NCI-H146 treated with DMSO at 0.1 percent for 48 hours (cell line): ENCODE measurements around the gene RASEF.

Experiments used
- DNase-seq: peaks from one replicate; lab custom pipeline; 2025; ENCODE audit not compliant: unreplicated experiment; lab: John Stamatoyannopoulos, UW

Gene RASEF

GRCh38 chr9:83013867-83014605, 48.9 kb downstream of the RASEF start:
- DNase-seq: no peak

GRCh38 chr9:83012922-83013838, 49.8 kb downstream of the RASEF start:
- no peak for DNase-seq

GRCh38 chr9:83012168-83012921, 50.6 kb downstream of the RASEF start:
- no peak for DNase-seq

- DNase-seq: no peak
Measured at GRCh38 chr9:83011611-83012010, 51.3 kb downstream of the RASEF start.

GRCh38 chr9:83007521-83008300, 55.2 kb downstream of the RASEF start:
- DNase-seq: no peak

GRCh38 chr9:83006378-83006777, 56.6 kb downstream of the RASEF start:
- DNase-seq: no peak

- no peak for DNase-seq
Measured at GRCh38 chr9:83005963-83006362, 57.0 kb downstream of the RASEF start.

- no peak for DNase-seq
Measured at GRCh38 chr9:83005361-83005760, 57.6 kb downstream of the RASEF start.

GRCh38 chr9:83002329-83002728, 60.6 kb downstream of the RASEF start:
- DNase-seq: no peak

GRCh38 chr9:83000765-83001164, 62.2 kb downstream of the RASEF start:
- DNase-seq: no peak

GRCh38 chr9:82998409-82998808, 64.5 kb downstream of the RASEF start:
- no peak for DNase-seq

- no peak for DNase-seq
Measured at GRCh38 chr9:82997476-82998140, 65.3 kb downstream of the RASEF start.

- DNase-seq: no peak
Measured at GRCh38 chr9:82996941-82997340, 66.0 kb downstream of the RASEF start.

- no peak for DNase-seq
Measured at GRCh38 chr9:82993856-82994605, 68.9 kb downstream of the RASEF start.

- DNase-seq: no peak
Measured at GRCh38 chr9:82991671-82992070, 71.3 kb downstream of the RASEF start.

GRCh38 chr9:82989929-82990328, 73.0 kb downstream of the RASEF start:
- DNase-seq: no peak

- no peak for DNase-seq
Measured at GRCh38 chr9:82988488-82988887, 74.5 kb downstream of the RASEF start.

- no peak for DNase-seq
Measured at GRCh38 chr9:82987370-82988189, 75.4 kb downstream of the RASEF start.

GRCh38 chr9:82981552-82981951, 81.4 kb downstream of the RASEF start:
- DNase-seq: no peak
